ENCODE data around the gene FAM180A.
"Not testable (repeated sequence)": the region's sequence is repeated elsewhere in the genome, so short reads cannot be mapped to it uniquely, and the experiment has no call there.

The FAM180A gene

DNA sequence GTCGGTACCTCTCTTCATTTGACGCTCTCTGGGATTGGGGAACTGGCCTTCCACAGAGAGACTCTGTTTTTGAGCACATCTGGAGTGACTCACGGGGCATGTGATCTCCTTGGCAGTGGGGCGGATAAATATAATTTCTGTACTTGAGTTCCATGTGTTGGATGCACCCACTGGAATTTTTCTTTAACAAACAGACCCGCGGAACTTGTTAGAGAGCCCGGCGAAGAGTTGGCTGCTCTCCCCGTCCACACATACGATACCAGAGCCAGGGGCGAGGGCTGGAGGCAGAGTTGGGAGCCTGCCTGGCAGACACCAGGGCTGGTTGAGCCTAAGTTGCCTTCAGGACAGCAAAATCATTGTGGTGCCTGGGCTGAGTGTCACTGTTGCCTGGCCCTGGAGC lies at the start of gene FAM180A:
Gene FAM180A, minus strand, starts transcription at position 44 of the 400 bp plus-strand sequence. CDS start 233 bp downstream, outside the sequence.
- no peak for DNase-seq (ENCODE audit: low read depth, low spot score)

DNA sequence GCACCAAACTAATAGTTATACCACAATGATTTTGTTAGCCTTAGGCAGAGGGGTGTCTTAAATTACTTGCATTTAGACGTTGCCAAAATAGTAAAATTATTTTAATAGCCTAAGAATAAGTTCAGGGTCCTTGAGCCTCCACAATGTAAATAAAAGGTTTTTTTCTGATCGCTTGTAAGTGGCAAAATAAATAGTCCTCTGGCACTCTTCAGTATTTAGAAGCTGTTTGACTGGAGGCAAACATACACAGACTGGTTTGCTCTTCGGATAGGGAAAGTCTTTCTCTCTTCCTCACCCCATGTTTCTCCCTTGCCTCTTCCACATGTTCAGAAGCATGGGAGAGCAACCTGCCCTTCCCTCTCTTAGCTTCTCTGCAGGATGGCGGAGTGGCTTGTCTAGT lies 49.5 kb upstream of the FAM180A start:
- DNase-seq (ENCODE audit: low read depth, low spot score): no peak

DNA sequence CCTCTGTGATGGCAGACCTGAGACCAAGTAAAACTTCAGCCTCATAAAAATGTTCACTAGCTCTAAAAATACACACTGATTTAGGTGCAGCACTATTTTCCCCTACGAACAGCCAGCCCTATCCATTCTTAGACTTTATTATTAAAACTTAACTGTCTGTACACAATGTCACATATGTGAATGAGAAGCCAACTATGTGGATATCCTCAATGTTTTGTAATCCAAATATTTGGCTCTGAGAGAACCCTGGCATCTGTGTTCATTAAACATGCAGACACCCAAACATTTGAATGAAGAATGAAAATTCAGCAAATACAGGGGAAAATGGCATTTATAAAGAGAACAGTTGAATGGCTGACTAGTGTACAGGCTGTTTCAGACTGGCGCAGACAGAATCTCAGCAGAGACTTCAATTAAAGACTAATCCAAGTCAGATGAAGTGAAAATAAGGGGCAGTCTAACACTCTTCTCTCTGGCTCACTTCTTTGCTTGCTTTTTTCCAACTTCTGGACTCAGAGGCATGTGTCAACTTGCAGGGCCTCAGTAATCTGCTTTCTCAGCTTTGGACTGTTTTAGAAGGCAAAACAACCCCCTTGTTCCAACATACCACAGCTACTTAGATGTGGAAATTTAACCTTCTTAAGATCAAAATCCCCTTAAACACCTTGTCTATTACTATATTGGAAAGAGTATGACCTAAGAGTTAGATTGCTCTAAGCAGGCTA lies 47.4 kb upstream of the FAM180A start:
- no peak for DNase-seq (ENCODE audit: low read depth, low spot score)

DNA sequence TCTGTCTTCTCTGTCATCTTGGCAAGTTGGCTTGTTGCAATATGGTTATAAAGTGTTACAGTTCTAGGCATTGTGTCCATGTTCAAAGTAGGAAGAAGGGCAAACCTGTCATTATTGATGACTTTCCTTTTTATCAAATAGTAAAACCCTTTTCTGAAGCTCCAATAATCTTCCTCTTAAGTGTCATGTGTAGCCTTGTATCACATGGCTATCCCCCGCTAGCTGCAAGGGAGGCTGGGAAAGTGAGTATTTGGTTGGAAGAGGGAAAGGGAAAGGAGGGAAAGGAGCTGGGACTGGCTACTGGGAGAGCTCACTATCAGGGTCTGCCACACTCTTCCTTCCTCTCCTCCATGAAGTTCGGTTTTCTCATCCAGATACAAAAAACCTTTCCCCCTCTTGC lies 45.2 kb upstream of the FAM180A start:
- DNase-seq (ENCODE audit: low read depth, low spot score): no peak

DNA sequence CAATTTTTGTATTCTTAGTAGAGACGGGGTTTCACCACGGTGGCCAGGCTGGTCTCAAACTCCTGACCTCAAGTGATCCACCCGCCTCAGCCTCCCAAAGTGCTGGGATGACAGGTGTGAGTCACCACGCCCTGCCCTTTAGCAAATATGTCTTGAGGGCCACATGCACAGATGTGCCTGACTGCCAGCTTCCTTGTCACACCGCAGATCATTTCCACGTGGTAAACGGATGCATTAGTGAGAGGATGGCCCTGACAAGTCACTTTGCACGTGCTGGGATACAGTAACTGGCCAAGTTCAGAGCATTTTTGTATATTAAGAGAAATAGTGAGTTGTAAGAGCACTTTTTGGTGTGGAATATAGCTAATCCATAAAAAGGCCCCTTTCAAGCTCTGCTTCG lies 44.3 kb upstream of the FAM180A start:
- no peak for DNase-seq (ENCODE audit: low read depth, low spot score)

DNA sequence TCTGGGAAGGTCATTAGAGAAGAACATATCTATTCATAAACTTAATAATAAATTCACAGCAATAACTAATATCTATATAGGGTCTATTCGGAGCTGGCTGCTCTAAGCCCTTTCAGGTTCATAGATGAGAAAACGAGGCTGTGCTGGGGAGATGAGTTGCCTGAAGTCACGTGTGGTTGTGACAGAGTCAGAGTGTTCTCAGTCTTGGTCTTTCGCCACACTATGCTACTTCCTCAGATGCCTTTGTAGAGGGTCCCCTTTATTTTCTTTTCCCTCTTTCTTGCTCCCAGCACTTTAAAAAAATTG lies 43.7 kb upstream of the FAM180A start:
- no peak for DNase-seq (ENCODE audit: low read depth, low spot score)

DNA sequence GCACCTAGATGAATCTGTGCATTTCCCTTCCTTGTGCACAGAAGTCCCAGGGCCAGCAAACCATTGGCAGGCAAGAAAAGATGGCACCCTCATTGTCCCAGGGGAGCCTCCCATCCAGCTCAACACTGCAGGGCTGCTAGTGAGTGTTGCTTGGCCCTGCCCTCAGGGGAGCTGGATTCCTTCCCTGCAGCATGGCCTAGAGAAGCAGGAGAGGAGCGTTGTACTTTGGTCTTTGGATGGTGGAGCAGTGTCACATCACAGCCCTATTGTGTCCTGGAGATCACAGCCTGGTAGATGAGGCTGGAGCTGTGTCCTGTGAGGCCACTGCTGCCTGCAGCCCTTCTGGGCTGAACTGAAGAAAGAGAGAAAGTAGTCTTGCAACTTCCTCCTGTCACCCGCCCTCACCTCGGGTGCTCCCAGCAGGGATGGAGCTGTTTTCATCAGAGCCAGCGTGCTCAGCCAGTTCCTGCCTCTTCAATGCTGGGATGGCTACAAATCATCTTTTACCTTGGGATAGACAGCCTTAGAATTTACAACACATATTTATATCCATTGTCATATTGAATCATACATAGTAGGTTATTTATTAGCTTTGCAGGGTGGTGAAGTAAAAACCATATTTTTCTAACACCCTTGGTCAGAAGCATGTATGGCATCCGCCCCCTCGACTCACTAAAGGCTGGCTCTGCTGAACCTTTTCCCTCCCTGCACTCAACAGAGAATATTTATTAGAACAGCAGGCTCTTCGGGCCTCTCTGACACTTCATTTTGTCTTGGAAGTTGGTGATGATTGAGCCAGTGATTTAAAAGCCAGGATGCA lies 43.1 kb upstream of the FAM180A start:
- no peak for DNase-seq (ENCODE audit: low read depth, low spot score)

DNA sequence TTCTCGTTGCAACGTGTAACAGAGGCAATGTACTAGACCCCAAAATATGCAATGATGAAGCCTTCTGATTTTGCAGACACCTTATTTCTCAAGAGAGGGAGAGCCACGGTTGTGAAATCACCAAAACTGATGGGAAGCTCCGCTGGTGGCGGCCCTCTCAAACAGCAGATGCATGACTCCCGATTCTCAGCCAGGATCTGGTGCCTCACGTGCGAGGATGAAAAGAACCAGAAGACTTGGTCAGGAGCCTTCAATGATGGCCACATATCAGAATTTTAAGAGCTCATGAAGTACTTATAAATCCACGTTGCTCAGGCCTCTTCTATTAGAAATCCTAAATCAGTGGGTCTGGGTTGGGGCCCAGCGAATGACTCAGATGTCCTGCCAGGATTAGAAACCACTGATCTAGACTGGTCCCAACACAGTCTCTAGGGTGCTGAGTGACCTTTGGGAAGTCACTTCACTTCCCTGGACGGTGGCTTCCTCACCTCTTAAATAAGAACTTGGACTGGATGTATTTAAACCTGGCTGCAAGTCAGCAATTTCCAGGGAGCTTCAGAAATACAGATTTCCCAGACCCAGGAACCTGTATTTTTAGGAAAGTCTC lies 41.9 kb upstream of the FAM180A start:
- DNase-seq (ENCODE audit: low read depth, low spot score): no peak

DNA sequence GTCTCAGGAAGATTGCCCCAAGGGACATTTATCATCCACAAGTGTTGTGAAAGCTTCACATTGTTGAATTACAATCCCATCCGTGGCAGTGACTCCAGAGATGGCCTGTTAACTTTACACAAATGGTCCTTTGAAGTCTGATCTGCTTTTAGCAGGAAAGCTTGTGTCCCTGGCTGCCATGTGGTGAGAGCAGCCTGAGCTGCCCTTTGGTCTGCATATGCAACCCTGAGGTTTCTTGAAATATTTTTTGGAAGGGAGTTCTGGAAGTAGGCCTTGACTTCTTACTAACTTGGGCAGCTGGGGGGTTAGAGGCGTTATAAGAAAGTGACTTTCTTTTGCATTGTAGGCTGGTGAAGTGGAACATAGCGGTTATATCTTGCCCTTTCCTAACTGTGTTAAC lies 41.3 kb upstream of the FAM180A start:
- no peak for DNase-seq (ENCODE audit: low read depth, low spot score)

DNA sequence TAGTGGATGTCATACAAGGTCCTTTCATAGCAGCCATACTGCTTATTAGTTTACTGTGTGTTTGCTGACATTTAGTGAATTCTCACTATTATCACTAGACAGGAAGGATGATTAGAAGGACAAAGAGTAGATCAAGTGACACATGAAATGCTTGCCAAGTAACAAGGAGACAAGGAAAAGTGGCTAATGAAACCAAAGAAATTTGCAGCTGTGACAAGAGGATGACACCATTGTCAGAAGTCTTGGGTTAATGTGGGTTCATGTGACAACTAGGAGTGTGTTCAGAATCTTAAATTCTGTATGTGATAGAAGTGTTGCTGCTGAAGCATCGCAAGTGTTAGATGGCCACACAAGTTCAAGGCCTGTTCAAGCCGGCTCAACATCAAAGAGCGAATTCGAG lies 40.8 kb upstream of the FAM180A start:
- DNase-seq (ENCODE audit: low read depth, low spot score): no peak

DNA sequence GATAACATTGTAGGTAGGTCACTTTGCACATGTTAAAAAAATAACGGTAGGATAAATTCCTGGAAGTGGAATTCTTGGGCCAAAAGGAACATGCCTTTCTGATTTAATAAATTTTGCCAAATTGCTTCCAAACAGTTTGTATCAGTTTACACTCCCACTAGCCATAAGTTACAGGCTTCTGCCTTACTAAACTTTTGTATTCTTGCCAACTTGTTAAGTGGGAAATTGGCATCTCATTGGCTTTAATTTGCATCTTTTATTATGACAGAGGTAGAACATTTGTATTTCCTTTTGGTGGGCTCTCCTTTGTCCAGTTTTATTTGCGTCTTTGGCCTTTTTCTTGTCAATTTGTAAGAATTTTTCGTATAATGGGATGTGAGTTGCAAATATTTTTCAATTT lies 38.3 kb upstream of the FAM180A start:
- DNase-seq (ENCODE audit: low read depth, low spot score): no peak

DNA sequence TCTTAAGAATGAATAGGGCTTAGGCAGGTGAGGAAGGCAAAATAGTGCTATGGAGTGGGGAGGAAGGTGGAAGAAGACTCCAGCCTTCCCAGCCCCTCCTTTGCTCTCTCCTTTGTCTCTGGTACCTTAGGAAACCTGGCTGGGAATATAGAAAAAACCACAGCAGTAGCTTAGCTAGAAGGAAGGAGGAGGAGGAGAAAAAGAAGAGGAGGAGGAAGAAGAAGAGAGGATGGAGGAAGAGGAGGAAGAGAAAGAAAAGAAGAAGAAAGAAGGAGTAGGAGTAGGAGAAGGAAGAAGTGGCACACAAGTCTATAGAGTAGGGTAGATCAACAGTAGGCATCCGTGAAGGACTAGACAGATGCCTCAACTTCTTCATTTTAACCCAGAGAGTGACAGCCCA lies 36.5 kb upstream of the FAM180A start:
- DNase-seq (ENCODE audit: low read depth, low spot score): no peak

DNA sequence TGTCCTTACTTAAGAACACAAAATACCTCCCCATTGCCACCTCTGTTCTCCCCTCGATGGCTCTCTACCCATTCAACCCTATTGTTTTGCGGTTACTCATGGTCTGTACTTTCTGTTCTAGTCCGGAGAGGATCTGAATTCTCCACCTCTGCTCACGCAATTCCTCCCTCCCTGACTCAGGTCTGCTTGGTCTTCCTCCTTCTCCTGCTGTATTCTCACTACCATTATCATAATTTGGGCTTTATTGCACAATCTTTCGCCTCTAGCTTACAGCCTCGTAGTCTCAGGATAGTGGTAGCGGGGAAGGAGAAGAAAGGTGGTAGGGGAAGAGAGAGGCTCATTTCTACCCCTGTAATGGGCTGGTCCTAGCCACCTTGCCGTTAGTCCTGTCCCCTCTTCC lies 35.4 kb upstream of the FAM180A start:
- no peak for DNase-seq (ENCODE audit: low read depth, low spot score)

DNA sequence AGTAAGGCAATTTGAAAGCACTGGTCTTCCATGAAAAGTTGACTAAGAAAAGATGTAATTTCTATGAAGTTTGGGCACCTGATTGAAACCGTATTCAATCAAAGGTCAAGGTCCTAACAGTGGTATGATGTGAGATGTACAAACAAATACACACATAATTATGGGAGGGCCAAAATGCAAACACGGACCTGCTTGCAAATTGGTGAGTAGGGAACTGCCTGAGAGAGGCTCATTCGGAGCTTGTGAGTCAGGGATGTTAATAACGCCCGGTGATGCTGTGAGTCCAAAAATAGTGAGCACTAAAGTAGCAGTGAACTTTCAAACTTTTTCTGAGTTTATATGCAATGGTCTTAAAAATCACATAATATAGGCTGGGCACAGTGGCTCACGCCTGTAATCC lies 34.2 kb upstream of the FAM180A start:
- no peak for DNase-seq (ENCODE audit: low read depth, low spot score)

DNA sequence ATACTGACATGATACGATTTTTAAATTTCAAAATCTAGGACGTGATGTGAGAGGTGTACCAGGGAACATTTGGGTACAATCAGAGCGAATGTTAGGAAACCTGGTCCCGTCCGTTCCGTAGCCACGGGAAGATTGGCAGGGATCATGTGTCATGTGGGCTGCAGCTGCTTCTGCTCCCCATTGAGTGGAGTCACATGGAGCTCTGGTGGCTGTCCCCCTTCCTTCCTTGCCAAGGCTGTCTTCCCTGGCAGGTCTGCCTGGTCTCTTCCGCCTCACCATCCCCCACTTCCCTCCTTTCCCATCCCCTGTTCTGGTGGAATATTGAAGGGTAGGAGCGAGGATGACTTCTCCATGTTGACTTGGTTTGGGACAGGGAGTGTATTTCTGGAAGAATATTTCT lies 33.8 kb upstream of the FAM180A start:
- DNase-seq (ENCODE audit: low read depth, low spot score): no peak

DNA sequence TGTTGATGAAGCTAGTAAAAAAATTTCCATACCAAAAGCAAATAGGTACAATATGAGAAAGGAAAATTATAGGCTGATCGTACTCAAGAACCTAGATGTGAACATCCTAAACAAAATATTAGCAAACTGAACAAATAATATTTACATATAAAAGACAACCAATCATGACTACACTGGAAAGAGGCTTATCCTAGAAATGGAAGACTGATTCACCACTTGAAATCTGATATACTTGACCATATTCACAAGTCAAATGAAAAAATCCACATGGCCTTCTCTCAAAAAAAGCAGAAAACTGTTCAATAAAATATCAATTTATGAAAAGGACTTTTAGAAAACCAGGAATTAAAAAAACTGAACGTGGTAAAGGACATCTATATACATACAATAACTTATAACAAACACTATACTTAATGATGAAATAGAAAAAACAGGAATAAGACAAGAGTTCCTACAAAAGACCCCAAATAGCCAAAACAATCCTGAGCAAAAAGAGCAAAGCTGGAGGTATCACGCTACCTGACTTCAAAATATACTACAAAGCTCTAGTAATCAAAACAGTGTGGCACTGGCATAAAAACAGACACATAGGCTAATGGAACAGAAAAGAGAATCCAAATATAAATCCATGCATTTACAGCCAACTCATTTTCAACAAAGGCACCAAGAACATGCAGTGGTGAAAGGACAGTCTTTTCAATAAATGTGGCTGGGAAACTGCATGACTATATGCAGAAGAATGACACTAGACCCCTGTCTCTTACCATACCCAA lies 29.2 kb upstream of the FAM180A start:
- DNase-seq (ENCODE audit: low read depth, low spot score): no peak

DNA sequence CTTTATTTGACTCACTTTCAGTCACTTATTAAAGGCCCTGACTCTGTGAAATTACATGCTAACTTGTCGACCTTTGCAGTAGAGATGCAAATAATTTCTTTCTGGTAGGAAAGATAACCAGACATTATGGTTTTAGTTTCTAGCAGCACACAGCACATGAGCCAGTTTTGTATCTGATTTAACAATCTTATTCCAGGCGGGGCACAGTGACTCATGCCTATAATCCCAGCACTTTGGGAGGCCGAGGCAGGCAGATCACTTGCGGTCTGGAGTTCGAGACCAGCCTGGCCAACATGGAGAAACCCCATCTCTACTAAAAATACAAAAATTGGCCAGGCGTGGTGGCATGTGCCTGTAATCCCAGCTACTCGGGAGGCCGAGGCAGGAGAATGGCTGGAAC lies 27.3 kb upstream of the FAM180A start:
- not testable (repeated sequence) for DNase-seq (ENCODE audit: low read depth, low spot score)

DNA sequence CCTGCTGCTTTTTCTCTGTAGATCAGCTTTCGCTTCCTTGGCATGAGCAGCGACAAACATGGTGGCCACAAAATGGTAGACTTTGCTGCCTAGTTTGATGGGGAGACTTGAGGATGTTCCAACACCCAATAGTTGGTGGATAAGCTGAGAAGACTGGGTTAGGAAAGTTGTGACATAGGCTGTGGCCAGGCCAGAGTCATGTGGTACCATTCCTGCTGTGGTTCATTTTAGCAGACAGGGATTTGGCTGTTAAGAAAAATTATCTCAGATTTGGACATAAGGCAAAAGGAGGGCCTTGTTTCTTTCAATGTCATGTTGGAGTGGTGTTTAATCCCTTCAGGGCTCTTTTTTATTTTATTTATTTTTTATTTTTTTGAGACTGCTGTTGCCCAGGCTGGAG lies 26.6 kb upstream of the FAM180A start:
- DNase-seq (ENCODE audit: low read depth, low spot score): no peak

DNA sequence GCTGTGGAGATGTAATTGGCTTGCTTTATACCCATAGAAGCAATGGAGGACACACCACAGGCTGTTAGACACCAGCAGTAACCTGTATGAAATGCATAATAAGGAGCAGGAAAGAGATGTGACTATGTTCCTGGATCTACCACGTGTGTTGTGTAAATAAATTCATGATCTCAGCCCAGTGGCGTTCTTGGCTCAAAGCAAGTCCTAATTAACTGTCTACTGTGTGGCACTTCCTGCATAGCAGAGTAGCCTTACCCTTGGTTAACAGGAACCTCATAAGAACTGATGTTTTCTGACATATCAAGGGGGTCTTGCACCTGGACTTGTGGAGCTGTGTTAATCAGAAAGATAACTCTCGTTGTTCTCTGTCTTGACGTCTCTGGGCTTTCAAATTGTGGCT lies 25.7 kb upstream of the FAM180A start:
- no peak for DNase-seq (ENCODE audit: low read depth, low spot score)

DNA sequence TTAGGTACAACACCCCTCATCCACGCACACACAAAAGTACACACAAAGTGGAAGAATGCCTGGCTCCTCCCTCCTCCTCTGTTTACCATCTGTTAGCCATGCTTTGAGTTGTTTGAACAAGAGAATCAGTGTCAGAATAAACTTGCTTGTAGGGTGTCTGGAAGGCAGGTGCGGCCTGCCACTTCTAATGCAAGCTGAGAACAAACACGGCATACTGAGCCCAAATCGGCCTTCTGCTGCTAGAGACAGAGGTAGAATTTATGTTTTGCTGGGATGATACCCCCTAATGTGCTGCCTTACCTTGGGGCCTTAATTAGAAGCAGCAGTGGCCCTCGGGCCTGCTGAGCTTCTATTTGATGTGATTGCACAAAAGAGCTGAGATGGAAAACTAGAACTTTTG lies 24.9 kb upstream of the FAM180A start:
- DNase-seq (ENCODE audit: low read depth, low spot score): no peak

DNA sequence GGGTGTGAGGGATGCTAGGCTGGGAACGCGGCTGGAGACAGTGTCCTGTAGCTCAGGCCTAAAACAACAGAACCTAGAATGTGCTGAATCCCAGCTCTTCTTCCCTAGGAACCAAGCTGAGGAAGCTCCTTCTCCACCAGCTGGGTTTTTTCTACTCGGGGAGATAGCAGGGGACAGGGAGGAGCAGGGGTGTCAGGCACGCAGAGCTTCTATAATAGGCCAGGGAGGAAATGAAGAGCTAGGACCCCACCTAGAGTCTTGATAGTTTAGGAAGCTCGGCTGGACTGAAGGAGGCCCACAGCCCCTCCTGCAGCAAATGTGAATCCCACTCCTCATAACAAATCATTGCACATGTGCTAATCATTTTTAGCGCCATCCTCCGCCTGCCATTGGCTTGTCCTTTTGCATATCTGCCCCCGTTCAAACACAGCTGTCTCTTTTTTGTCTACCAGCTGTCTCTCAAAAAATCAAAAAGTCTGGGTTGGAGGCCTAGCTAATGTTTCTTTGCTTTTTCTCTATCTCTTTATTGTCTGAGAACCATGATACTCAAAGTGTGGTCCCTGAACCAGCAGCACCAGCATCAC lies 24.1 kb upstream of the FAM180A start:
- no peak for DNase-seq (ENCODE audit: low read depth, low spot score)
